ENCODE results near the gene UST.
A peak's percentile ranks its signal among the peaks of the same experiment; 100 is the strongest.
"Not testable (repeated sequence)": the region's sequence is repeated elsewhere in the genome, so short reads cannot be mapped to it uniquely, and the experiment has no call there.

Gene UST

DNA sequence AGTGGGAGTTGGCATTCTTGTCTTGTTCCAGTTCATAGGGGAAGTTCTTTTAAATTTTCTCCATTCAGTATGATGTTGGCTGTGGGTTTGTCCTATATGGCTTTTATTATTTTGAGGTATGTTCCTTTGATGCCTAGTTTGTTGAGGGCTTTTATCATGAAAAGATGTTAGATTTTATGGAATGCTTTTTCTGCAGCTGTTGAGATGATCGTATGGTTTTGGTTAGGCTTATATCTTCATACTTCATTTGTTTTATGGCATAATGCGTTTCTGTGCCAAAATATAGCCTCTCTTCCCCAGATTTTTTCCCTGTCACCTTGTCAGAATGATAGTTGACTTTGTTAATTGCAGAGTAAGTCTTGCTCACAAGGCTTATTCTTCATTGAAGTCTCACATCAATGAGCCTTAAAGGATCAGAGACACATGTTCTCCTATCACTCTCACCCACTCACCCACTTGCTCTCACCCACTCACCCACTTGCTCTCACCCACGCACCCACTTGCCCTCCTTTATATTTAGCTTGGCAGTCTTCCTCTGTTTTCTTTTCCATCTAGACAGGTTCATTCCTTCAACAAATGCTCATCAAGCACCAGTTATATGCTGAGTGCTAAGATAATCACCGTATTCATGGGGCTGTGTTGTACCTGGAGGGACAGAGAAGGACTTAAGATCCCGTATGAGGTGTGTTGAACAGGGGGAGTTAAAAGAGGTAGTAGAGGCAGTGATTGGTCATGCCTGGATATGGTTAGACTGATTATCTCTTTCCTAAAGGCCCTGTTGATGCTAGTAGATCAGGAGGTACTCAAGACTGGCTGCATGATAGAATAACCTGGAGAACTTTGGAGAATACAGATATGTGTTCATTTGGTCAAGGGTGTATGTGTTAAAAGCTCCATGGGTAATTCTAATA lies 19.3 kb downstream of the UST start:
- no peak for DNase-seq (ENCODE audit: low read depth, low spot score)

DNA sequence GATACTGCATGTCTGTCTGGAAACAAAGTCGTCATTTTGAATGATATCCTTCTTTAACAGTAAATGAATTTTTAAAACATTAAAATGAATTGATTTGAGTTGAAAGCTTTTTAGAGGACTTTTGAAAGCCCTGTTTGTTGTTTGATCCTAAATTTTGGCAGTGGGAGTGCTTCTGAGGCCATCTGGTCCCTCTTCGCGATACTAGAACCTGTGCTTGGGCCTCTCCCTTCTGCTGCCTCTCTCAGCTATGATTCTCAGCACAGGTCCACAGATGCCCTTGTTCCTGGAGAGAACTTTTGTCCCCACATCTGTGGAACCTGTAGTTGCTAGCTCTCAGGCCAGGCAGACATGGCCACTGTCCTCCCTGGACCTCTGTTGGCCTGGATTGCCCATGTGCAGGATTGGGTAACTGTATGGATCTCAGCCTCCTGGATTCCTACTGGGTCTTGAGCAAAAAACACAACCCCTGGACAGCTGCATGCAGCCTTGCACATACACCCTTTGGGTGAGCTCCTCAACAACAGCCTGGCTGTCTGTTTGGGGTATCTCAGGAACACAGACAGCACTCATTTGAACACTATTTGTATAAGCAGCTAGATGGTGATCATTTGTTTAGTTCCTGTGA lies 21.9 kb downstream of the UST start:
- DNase-seq (ENCODE audit: low read depth, low spot score): no peak

DNA sequence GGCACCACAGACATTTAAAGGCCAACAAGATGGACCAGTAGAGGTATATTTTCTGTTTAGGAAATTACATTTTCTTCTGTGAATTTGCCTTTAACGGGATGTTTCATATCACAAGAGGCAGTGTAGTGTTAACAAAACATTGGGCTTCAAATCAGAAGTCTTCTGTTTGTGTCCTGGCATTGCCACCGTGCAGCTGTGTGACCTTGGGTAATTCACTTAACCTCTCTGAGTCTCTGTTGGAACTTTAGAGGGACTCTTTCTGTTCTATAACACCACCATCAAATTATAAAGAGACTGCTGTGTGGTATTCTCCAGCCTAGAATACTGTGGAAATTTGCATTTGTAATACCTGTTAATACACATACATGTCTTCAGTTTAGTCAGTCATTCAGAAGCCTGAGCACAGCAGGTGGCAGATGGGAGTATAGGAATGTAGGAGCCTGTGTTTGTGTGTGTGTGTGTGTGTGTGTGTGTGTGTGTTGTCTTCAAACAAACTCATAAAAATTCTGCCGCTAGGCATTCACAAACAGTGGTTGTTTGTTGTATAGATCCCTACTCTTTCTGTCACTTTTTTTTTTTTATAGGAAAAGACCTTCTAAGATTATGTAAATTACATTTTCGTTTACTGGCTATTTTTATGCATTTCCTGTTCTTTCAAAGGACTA lies 22.6 kb downstream of the UST start:
- DNase-seq (ENCODE audit: low read depth, low spot score): no peak

DNA sequence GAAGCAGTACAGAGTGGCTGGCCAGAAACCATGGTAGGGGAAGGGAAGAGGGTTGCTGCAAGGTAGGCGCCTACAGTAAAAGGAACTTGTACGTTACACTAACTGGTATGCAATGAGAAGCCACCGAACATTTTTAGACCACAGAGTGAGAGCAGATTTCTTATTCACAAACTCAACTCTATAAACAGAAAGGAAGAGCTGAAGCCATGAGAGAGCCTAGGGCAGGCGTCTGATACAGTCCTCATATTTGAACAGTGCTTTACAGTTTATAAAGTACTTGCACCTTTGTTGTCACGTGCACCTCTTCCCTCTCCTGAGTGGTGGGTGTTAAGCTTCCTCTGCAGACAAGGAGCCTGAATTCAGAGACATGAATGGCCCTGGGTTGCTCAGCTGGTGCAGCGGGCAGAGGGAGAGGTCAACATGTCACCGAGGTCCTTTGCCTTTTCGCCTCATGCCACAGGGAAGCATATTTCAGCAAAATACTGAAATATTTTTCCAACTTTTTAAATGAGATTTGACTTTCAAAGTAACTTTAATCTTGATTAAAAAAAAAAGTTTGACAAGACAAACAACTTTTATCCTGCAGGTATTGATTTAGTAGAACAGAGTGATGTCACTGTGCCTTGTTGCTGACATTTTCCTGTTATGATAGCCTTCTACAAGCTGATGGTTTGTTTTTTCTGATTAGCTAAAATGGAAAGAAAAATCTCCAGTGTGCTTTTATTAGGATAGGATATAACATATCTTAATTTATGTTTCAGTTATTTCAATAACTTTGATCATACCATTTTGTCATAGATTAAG lies 23.8 kb downstream of the UST start:
- DNase-seq (ENCODE audit: low read depth, low spot score): no peak

DNA sequence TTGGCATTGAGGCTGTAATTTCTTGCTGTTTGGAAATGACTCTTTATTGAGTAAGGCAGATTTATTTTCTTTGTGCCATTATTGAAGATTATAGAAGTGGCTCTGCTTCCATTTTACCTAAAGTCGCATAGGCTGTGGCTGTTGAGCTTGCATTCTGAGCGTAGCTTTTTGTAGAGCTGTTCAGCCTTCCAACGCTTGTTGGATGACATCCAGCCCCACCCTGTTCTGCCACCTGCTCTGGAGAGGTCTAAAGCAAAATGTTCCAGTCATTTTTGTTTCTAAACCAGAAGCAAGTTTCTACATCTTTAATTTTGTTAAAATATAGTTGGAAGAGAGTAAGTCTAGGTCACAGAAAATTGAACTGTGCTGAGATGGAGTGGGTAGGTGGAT lies 24.4 kb downstream of the UST start:
- DNase-seq (ENCODE audit: low read depth, low spot score): no peak

DNA sequence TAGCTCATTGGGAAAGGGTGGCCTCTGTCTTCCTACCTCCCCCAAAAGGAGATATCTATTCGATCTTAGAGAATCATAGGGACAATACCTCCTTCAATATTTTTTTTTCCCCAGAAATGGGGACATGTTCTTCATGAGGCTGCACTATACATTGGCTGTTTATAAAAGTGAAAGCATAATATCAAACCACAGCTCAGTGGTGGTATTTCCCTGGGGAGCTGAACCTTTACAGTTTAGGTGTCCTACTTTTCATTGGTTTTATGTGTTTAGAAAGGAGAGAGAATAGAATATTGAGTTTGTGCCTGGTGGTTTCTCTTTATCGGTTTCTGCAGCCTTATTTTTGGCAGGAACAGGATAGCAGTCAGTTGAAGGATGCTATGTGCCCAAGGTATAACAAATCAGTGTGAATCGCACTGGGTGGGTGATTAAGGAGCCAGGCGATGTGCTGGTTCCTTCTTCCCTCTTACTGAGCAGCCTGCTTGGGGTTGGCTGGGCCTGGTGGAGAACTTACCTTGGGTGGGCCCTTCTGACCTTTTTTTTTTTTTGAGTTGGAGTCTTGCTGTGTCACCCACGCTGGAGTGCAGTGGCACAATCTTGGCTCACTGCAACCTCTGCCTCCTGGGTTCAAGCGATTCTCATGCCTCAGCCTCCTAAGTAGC lies 25.2 kb downstream of the UST start:
- DNase-seq (ENCODE audit: low read depth, low spot score): no peak

DNA sequence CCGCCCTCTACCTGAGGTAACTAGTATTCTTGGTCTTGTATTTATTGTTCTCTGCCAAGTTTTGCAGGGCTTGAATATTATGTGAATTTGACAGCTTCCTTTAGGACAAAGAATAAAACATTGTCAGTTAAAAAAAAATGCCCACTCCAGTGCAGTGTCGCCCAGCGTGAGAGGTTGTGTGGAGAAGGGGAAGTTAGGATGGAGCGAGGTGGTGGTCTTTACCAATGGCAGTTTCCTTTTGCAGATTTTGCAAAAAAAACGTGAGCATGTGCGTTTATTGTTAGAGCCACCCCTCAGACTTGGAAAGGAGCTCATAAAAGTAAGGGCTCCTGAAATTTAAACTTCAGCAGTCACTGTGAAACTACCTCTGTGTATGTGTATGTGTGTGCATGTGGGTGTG lies 28.3 kb downstream of the UST start:
- DNase-seq (ENCODE audit: low read depth, low spot score): no peak

DNA sequence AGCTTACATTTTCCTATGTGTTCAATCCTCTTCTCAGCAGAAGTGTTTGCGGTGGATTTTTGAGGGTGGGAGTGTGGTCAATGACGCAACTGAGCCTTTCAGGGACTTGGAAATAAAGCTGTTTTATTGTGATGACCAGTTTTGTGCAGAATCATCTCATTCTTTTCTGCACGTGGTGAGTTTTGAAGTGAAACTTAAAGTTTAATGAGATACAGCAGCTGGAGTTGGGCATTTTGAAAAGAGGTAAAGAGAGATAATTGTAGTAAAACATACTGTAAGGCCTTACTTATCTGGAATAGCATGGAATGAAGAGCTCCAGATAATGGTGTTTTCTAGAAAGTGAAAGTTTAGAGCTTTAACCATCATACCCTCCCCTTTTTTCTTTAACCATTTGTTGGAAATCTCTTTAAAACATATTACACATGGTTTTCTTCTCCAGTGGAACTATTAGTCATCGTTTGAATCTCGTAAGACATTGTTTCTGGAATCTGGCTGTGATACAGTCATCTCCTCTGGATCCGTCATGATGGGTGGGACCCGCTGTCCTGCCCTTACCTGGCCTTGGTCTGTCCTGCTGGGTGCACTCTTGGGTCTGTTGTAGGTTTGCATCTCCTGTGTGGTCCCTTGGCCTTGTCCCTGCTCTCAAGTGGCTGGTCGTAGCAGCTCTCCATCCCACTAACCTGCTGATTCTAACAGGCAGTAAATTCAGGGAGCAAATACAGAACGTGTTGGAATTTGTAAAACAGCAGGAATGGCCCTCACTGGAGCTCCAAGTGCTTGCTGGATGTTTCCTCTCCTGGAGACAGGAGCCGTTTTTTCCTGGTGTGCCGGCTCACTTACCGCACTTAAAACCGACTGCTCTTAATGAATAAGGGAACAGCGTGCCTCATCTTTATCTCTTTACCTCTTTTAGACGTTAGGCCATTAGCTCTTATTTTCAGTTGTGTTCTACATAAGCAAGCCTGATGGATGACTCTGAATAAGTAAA lies 29.8 kb downstream of the UST start:
- peak; percentile 55 for DNase-seq (ENCODE audit: low read depth, low spot score)

DNA sequence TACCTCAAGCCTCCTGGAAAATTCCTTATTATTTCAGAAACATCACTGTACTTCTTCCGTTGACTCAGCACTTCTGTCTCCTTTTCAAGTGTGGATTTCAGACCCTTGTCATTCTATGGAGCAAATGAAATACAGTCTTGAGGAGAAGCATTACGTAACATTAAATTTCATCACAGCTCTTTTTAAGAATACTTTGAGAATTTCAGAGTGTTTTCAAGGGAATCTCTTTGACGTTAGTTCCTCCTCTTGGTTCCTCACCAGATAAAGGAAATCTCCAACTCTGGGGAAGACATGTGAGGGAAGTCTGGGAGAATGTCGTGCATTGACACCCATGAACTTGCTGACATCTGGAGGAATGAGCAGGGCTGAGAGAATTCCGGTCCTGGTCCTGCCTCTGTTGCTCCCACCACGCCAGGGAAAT lies 32.3 kb downstream of the UST start:
- no peak for DNase-seq (ENCODE audit: low read depth, low spot score)

DNA sequence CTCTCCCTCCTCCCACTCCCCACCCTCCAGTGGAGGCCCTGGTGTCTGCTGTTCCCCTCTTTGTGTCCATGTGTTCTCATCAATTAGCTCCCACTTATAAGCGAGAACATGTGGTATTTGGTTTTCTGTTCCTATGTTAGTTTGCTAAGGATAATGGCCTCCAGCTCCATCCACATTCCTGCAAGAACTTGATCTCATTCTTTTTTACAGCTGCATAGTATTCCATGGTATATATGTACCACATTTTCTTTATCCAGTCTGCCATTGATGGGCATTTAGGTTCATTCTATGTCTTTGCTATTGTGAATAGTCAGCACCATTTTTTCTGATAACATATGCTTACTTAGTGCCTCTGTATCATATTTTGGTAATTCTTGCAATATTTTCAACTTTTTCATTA lies 33.6 kb downstream of the UST start:
- not testable (repeated sequence) for DNase-seq (ENCODE audit: low read depth, low spot score)

DNA sequence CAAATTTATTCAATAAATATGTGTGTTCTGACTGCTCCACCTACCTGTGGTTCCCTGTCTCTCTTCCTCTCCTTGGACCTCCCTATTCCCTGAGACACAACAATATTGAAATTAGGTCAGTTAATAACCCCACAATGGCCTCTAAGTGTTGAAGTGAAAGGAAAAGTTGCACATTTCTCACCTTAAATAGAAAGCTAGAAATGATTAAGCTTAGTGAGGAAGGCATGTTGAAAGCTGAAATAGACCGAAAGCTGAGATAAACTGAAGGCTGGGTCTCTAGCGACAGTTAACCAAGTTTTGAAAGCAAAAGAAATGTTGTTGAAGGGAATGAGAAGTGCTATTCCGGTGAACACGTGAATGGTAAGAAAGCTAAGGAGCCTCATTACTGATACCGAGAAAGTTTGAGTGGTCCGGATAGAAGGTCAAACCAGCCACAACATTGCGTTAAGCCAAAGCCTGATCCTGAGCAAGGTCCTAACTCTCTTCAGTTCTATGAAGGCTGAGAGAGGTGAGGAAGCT lies 34.1 kb downstream of the UST start:
- no peak for DNase-seq (ENCODE audit: low read depth, low spot score)

DNA sequence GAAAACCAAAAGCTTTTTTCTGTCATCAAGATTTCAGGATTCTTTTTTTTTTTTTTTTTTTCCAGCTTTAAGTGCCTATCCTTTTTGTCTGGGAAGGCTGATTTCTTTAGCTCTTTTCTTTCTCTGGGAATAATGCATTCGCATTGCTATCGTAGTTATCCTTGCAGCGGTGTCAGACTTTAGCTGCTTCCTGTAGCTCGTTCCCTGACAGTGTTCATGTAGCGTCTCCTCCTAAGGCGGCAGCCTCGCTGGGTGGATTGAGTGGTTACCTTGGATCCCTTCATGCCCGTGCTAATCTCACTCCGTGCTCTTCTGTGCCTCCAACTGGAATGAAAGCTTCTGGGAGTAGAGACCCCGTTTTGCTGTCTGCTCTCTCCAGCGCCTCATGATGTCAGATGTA lies 43.1 kb downstream of the UST start:
- no peak for DNase-seq (ENCODE audit: low read depth, low spot score)

DNA sequence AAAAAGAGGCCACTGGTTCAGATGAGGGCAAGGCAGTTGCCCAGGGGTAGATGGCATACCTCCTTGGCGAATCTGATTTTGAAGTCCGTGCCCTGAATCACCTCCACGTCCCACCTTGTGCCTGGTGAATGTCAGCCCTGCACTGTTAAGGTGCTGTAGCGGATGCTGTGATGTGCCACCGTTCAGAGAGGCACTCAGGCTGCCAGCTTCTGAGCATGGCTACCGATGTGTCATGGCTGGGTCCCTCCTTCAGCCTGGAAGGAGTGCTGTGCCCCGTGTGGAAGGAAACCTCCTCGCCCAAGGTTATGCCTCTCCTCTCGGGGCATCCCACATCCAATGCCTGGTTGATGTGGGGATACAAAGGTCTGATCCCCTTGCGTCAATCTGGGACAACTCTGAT lies 43.6 kb downstream of the UST start:
- DNase-seq (ENCODE audit: low read depth, low spot score): no peak

DNA sequence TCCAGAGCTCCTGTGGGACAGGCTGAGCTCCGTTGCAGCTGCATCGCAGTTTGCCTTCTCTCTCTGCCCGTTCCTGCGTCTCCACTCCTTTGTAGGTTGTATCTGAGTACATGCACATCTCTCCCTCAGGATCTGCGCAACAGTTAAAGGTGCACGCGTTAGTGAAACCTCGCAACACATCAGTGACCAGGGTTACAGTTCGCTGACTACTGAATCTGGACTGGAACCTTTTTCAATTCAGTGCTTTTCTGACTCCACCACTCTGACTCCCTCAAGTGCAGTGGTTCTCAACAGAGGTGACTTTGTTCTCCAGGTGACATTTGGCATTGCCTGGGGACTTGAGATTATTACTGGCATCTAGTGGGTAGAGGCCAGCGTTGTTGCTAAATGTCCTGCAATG lies 44.0 kb downstream of the UST start:
- no peak for DNase-seq (ENCODE audit: low read depth, low spot score)

DNA sequence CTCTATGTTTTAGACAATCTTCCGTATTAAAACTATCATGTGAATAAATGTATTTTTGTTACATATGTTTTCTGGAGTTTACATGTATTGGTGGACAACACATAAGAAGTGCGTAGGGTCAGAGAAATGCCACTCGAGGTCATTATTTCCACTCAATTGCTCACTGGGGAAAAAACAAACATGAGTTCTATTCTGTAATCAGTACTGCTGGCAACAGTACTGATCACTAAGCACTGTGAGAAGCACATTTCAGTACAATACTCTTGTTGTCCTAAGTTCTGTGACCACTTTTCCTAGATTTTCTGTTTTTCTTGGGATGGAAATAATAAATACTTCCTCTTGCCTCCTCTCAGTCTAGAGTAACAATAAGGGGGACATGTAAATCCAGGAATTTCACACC lies 44.5 kb downstream of the UST start:
- no peak for DNase-seq (ENCODE audit: low read depth, low spot score)

DNA sequence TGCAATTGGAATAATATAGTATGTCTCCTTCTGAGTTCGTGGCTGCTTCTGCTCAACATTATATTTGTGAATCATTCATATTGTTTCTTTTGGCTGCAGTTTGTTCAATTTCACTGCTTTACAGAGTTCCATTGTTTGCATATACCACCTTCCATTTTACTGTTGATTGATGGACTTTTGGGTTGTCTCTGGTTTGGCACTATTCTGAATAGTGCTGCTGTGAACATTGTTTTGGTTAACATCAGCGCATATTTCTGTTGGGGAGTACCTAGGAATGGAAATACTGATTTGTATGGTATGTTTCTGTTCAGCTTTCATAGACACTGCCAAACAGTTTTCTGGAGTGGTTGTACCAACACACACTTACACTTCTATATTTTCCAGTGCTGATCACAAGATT lies 46.9 kb downstream of the UST start:
- no peak for DNase-seq (ENCODE audit: low read depth, low spot score)

DNA sequence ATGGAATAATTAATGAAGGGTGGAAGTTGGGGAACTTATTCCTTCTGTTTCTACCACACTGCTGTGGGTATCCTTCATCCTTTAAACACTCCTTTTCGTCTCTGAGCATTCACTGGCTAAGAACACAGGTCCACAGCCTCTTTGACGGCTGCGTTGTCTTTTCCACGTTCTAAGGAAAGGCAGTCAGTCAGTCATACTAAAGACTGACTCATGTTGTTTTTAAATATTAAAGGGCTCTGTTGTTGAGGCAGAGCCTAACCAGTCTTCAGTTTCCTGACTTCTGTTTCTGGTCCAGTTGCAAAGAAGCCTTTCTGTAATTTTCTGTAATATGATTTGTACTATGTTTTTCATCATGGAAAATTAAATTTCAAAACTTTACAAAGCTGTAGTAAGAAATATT lies 48.0 kb downstream of the UST start:
- DNase-seq (ENCODE audit: low read depth, low spot score): no peak

DNA sequence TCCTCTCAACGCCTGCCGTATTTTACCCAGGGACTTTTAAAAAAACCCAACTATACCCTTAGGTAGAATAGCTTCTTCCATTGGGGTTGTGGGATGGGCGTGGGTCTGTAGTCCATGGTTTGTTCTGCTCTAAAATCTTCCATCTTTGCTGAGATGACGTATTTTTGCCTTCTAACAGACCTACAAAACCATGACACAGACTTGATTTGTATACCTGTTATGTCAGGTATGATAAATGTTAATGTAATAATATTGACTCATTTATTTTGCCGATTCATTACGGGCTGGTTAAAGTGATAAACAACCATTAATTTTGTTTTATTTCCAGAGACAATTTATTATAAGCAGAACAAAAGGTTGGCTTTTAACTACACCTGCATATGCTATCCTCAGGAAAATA lies 48.7 kb downstream of the UST start:
- DNase-seq (ENCODE audit: low read depth, low spot score): no peak

DNA sequence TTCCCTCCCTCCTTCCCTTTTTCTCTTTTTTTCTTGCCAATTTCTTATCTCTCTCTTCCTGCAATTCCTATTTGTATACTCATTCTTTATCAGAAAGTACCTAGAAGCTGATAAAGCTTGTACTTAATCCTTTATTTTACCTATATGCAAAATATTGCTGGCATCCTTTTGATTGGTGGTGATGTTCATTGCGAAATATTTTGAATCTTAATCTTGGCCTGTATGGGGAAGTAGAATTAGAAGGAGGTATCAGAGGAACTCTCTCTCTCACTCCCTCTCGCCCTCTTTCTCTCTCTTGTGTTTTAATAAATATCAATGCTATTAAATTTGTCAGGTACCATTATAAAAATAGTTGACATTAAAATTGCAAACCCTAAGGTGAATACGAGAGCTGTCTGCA lies 52.8 kb downstream of the UST start:
- no peak for DNase-seq (ENCODE audit: low read depth, low spot score)

DNA sequence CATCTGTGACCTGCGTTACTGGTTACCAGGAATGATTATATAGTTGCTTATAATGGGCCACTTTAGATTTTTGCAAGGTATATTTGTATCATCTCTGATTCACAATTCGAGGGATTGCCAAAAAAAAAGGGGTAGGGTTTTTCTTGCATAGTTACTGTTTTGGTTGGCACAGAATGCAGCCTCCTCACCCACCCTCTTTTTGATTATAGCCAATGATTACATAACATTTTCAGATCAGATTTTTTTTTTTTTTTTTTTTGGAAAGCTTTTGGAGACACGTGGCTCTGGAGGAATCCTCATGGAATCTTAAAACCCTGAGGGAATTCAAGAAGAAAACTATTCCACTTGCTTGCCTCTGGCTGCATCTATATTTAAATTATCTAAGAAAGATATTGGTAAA lies 53.7 kb downstream of the UST start:
- no peak for DNase-seq (ENCODE audit: low read depth, low spot score)

Data from astrocyte of the hippocampus (primary cell).